ENCODE data around the gene PDZRN3.

GRCh38 chr3:73536336-73536895, 88.3 kb downstream of the PDZRN3 start:
- no peak for TF ChIP-seq EZH2 (IDR thresholded peaks at IDR 0.05; ENCODE audit: insufficient read depth, poor library complexity, severe bottlenecking)
- no peak for TF ChIP-seq EZH2phosphoT487 (IDR thresholded peaks at IDR 0.05; ENCODE audit: insufficient read depth, low read depth)
